Measurements from ENCODE around the gene ILDR1. TPM values are rescaled to one million over a fixed set of nuclear protein-coding genes. Genes with fewer than 3 reads are reported as not detected.

Gene ILDR1
- total RNA-seq, 1 donor from 2014 or later: 2.7 TPM

GRCh38 chr3:122019493-122019892, 2.6 kb downstream of the ILDR1 start:
- no peak for DNase-seq (ENCODE audit: low read depth)

GRCh38 chr3:122014741-122015140, 7.3 kb downstream of the ILDR1 start:
- DNase-seq (ENCODE audit: low read depth): peak; percentile 67

GRCh38 chr3:122013448-122013925, 8.6 kb downstream of the ILDR1 start:
- no peak for DNase-seq (ENCODE audit: low read depth)

GRCh38 chr3:122012821-122013220, 9.2 kb downstream of the ILDR1 start:
- DNase-seq (ENCODE audit: low read depth): no peak

GRCh38 chr3:122011396-122011795, 10.7 kb downstream of the ILDR1 start:
- no peak for DNase-seq (ENCODE audit: low read depth)

- DNase-seq (ENCODE audit: low read depth): no peak
Measured at GRCh38 chr3:122010506-122010905, 11.5 kb downstream of the ILDR1 start.

GRCh38 chr3:122008166-122008565, 13.9 kb downstream of the ILDR1 start:
- no peak for DNase-seq (ENCODE audit: low read depth)

GRCh38 chr3:122006267-122006666, 15.8 kb downstream of the ILDR1 start:
- peak; percentile 48 for DNase-seq (ENCODE audit: low read depth)

GRCh38 chr3:122004991-122005565, 17.0 kb downstream of the ILDR1 start:
- DNase-seq (ENCODE audit: low read depth): peak; percentile 62

GRCh38 chr3:122004107-122004506, 17.9 kb downstream of the ILDR1 start:
- peak; percentile 50 for DNase-seq (ENCODE audit: low read depth)

GRCh38 chr3:122003606-122004005, 18.4 kb downstream of the ILDR1 start:
- peak; percentile 91 for DNase-seq (ENCODE audit: low read depth)

- DNase-seq (ENCODE audit: low read depth): peak; percentile 66
Measured at GRCh38 chr3:122003112-122003511, 18.9 kb downstream of the ILDR1 start.

GRCh38 chr3:122002611-122003010, 19.4 kb downstream of the ILDR1 start:
- no peak for DNase-seq (ENCODE audit: low read depth)

- DNase-seq (ENCODE audit: low read depth): no peak
Measured at GRCh38 chr3:122001892-122002291, 20.2 kb downstream of the ILDR1 start.

- no peak for DNase-seq (ENCODE audit: low read depth)
Measured at GRCh38 chr3:122000936-122001605, 21.0 kb downstream of the ILDR1 start.

GRCh38 chr3:121999931-122000330, 22.1 kb downstream of the ILDR1 start:
- DNase-seq (ENCODE audit: low read depth): peak; percentile 86

GRCh38 chr3:121998611-121999473, 23.2 kb downstream of the ILDR1 start:
- DNase-seq (ENCODE audit: low read depth): no peak

GRCh38 chr3:121998030-121998580, 23.9 kb downstream of the ILDR1 start:
- peak; percentile 97 for DNase-seq (ENCODE audit: low read depth)

GRCh38 chr3:121997372-121997771, 24.7 kb downstream of the ILDR1 start:
- no peak for DNase-seq (ENCODE audit: low read depth)

GRCh38 chr3:121996441-121996840, 25.6 kb downstream of the ILDR1 start:
- peak; percentile 79 for DNase-seq (ENCODE audit: low read depth)

- peak; percentile 93 for DNase-seq (ENCODE audit: low read depth)
Measured at GRCh38 chr3:121995161-121996137, 26.6 kb downstream of the ILDR1 start.

All from renal cortical epithelial cell (primary cell).